Eye (tissue), 1 donor: ENCODE measurements around the gene ZNF554.
A peak's percentile ranks its signal among the peaks of the same experiment; 100 is the strongest.

Experiments used
- DNase-seq: peaks from one replicate; pipeline ENCODE4 v3.0.0-alpha.2; 2015

Gene ZNF554

GRCh38 chr19:2808129-2808941, 11.3 kb upstream of the ZNF554 start:
- DNase-seq, result no peak

DNA sequence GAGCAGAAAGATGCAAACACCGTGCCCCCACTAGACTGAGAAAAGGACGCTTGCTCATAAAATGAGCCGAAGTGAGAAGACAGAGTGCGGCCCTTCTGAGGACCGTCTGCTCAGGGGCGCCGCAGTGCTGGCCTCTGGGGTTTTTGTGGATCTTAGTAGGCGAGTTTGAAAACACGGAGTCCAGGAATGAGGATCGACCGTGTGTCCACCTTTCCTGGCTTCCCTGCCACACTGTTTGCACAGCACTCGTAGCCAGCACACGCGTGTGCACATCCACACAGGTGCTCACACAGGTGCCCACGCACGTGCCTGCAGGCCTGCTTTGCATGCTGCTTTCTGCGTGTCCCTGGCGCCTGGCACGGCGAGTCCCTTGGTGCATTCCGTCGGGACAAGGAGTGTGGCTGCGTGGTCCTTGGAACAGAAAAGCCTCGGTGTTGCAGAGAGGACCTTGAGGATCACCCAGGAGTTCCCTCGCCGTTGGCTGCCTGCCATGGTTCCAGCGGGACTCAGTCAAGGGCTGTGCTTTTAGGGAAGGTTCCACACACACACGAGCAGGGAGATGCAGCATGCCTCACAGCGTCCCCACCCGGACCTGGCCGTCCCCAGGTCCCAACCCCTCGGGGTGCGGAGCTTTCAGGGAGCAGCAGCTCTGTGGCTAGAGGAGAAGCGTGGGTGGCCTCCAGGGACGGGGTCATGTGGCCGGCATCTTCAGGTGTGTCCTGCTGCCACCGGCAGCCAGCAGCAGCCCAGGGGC, 10.1 kb upstream of the ZNF554 start:
- DNase-seq, result no peak

- no peak for DNase-seq
These were observed 9.3 kb upstream of the ZNF554 start for GRCh38 chr19:2810141-2811091.

- no peak for DNase-seq
These were observed 8.4 kb upstream of the ZNF554 start for GRCh38 chr19:2811221-2811722.

DNA sequence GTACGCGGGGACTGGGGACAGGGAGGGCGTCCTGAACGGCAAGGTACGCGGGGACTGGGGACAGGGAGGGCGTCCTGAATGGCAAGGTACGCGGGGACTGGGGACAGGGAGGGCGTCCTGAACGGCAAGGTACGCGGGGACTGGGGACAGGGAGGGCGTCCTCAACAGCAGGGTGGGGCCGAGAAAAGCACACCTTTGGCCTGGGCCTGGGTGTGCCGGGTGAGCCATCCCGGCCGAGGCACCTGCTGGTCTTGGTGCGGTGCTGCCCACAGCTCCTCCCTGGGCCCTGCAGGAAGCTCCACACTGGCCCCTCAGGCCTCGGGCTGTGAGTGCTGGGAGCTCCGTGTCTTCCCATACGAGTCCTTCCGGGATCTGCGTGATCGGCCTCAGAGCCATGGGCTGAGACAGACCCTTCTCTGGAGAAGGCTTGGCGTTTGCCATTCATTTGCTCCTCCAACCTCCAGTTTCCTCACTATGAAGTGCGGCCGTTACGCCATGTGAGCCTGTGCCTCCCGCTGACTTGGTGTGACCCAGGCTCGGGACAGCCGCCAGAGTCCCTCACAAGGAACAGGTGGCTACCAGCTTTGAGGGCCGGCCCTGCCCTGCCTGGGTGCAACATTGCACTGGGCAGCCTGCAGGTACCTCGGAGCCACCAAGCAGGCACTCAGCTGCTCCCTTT, 7.8 kb upstream of the ZNF554 start:
- DNase-seq, result no peak

DNA sequence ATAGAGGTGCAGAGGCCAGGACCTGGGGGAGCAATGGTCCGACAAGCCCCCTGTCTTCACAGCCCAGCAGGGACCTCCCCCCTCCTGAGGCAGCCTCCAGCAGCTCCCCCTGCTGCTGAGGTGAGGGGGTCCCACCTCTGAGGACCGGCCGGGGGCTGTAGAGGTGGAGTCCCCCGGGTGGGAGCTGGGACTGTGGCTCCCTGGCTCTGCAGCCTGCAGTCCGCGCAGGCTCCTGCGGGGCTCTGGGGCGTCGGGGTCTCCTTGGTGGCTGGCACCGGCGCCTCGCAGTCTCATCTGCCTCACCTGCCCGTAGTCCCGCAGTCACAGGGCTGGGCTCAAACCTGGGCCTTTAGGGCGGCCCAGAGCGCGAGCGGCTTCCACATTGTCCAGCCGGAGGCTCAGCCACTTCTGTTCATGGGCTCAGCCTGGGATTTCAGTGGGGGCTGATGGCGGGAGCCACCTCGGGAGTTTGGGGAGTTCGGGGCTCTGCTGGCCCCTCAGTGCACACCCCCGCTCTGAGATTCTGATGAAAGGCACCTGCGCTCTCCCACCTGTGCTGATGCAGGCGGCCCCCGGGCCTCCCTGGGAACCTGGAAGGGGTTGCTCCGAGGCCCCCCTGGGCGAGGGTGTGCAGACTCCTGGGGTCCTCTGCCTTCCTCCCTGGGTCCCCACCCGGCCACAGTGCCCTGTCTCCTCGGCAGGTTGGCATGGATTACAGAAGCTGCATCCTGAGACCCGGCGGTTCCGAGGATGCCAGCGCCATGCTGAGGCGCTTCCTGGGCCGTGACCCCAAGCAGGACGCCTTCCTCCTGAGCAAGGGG, 7.0 kb upstream of the ZNF554 start:
- DNase-seq, result no peak

GRCh38 chr19:2813235-2814160, 6.2 kb upstream of the ZNF554 start:
- no peak for DNase-seq

- DNase-seq, result no peak
These were observed 5.2 kb upstream of the ZNF554 start for GRCh38 chr19:2814426-2814825.

DNA sequence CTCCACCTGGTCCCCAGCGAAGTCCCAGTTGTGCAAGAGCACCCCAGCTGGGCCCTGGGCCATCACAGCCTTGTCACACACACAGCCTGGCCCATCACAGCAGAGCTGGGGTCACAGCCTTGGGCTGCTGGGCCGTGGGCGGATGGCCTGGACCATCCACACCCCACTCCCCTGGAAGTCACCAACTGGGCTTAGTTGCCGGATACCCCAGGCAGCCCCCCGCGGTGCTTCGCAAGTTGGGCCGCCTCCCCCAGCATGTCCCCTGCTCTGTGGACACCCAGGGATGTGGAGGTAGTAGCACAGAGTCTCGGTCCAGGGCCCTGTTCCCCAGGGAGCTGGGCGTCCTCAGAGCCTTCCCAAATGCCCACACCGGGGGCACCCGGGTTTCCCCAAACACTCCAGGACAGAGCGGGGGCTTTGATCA, 4.5 kb upstream of the ZNF554 start:
- DNase-seq, result no peak

- no peak for DNase-seq
These were observed 3.7 kb upstream of the ZNF554 start for GRCh38 chr19:2815923-2816322.

- DNase-seq, result no peak
These were observed 3.0 kb upstream of the ZNF554 start for GRCh38 chr19:2816641-2817040.

DNA sequence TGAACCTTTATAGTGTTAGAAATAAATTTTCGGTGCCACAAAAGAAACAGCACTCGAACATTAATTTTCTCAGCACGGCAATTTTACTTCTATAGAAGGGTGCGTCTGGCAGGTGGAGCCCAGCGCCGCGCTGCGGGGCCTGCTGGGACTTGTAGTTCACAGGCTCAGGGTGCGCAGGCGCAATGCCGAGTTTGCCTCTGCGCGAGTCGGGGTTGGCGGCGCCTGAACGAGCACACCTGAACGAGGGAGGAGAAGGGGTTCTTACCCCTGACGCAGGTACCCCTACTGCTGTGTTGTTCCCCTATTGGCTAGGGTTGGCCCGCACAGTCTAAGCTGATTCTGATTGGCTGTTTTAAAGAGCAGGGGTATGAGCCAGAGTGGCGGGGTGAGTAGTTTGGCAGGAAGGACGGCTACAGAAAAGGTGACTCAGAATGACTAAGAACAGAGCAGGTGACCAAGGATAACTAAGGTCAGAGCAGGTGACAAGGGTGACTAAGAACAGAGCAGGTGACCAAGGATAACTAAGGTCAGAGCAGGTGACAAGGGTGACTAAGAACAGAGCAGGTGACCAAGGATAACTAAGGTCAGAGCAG, 2.3 kb upstream of the ZNF554 start:
- peak; percentile 12 for DNase-seq

GRCh38 chr19:2820112-2820702, 539 bp downstream of the ZNF554 start:
- peak; percentile 53 for DNase-seq

DNA sequence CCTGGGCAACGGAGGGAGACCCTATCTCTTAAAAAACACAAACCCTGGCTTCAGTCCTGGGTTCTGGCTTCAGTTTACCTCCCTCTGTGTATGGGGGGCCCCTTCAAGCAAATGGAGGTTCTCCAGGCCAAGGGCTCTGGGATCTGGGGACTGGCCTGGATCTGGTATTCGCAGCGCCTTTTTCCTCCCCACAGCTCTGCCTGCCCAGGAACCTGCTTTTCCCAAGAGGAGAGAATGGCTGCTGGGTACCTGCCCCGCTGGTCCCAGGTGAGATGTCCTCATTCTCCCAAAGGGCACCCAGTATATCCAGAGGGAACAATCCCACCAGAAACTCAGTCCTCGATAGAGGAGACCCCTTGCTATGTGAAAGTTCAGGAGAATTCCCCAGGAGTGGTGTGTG, 3.2 kb downstream of the ZNF554 start:
- DNase-seq, result no peak

DNA sequence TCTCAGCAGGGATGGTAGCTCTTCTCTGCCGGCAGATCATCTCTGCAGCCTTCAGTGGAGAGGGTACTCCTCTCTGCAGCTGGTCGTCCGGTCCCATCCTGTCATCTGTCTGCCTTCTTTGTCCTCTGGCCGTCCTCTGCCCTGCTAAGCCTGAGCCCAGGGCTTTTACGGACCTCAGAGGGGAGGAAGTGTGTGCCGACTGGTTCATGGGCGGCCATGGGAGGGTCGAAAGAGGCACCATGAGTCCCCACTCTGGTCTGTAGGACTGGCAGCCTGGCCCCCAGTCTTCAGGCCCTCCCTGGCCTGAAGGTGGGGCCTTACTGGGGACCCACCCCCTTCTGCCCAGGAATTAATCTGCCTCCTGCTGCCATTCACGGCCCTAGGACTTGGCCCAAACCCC, 4.0 kb downstream of the ZNF554 start:
- DNase-seq, result no peak

DNA sequence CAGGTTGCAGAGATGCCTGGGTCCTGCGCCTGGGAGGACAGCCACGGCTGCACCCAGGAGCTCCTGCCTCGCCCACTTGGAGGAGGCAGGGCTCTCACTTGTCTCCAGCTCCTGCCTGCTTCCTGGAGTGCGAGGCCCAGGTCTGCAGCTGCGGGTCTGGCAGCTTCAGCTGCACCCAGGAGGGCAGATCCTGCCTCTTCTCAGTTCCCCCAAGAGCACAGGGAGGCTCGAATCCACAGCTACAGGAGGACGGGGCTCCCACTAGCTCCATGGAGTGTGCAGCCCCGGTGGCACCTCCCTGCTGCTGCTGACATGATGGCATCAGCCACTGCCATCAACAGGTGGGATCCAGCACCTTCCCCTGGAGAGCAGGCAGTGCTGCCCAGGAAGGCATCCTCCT, 4.5 kb downstream of the ZNF554 start:
- DNase-seq, result no peak

DNA sequence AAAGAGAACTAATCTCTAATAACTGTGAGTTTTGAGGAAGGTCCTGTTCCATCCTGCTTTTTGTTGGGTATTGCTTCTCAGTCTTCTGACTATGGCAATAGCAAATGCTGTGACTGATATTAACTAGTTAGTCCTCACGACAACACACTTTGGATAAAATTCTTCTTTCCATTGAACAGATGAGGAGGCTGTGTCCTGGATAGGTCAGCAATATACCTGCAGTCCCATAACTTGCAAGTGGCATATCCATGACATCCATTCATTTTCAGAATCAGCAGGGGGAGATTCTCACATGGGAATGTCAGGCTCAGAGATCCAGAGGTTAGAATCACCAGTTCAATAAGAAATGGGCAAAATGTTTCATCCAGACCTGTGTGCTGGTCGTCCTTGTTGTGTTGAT, 7.4 kb downstream of the ZNF554 start:
- DNase-seq, result no peak

- no peak for DNase-seq
These were observed 8.3 kb downstream of the ZNF554 start for GRCh38 chr19:2827840-2828489.
